ENCODE measurements around the gene CASP10. TPM values are rescaled to one million over a fixed set of nuclear protein-coding genes. Genes with fewer than 3 reads are reported as not detected.
"Not testable (repeated sequence)": the region's sequence is repeated elsewhere in the genome, so short reads cannot be mapped to it uniquely, and the experiment has no call there.

CASP10 gene
- total RNA-seq, 4 donors from 2014 or later = 38.2 to 71.1 (median 46.2) TPM

- H3K9me3 ChIP-seq = no peaks in the 10 kb centered on the region
- no peak overlapping the region for H3K4me3 ChIP-seq
- peaks cover 0 to 87% (median 0%) of the 10 kb centered on the region in 3 donors for H3K36me3 ChIP-seq
- H3K27me3 ChIP-seq = no peaks in the 10 kb centered on the region
- peaks cover 0 to 14% (median 0%) of the 10 kb centered on the region in 4 donors for H3K4me1 ChIP-seq
- TF ChIP-seq CTCF (IDR thresholded peaks at IDR 0.05) (no peak), POLR2A (IDR thresholded peaks at IDR 0.05) (no peak)
- no peak overlapping the region for H3K27ac ChIP-seq
- no peak for DNase-seq
Observed at GRCh38 chr2:201139836-201140604, 42.9 kb upstream of the CASP10 start.

- H3K27me3 ChIP-seq = no peaks in the 10 kb centered on the region
- H3K9me3 ChIP-seq = no peaks in the 10 kb centered on the region
- peaks cover 0 to 32% (median 0%) of the 10 kb centered on the region in 4 donors for H3K4me1 ChIP-seq
- H3K4me3 ChIP-seq = no peak overlapping the region
- peak overlapping the region in 2 of 4 donors; percentile 59 to 60 for H3K27ac ChIP-seq
- TF ChIP-seq CTCF (IDR thresholded peaks at IDR 0.05) (no peak), POLR2A (IDR thresholded peaks at IDR 0.05) (no peak)
- DNase-seq = no peak
- peaks cover 0 to 67% (median 0%) of the 10 kb centered on the region in 3 donors for H3K36me3 ChIP-seq
Observed at GRCh38 chr2:201144101-201145051, 38.6 kb upstream of the CASP10 start.

- no peak for DNase-seq
- Histone ChIP-seq H3K4me1 (peaks cover 0 to 62% (median 2%) of the 10 kb centered on the region in 4 donors), H3K27ac (peak overlapping the region in 3 of 4 donors; percentile 66 to 87 (median 84)), H3K36me3 (peaks cover 0 to 54% (median 2%) of the 10 kb centered on the region in 3 donors), H3K4me3 (no peak overlapping the region), H3K27me3 (no peaks in the 10 kb centered on the region), H3K9me3 (no peaks in the 10 kb centered on the region)
- TF ChIP-seq CTCF (IDR thresholded peaks at IDR 0.05) = no peak
- no peak for TF ChIP-seq POLR2A (IDR thresholded peaks at IDR 0.05)
Observed at GRCh38 chr2:201148434-201148990, 34.4 kb upstream of the CASP10 start.

GRCh38 chr2:201149064-201149820 is 33.7 kb upstream of the CASP10 start:
- DNase-seq = no peak
- peak in 1 of 2 donors; percentile 19 for TF ChIP-seq POLR2A (IDR thresholded peaks at IDR 0.05)
- no peak for TF ChIP-seq CTCF (IDR thresholded peaks at IDR 0.05)
- no peak overlapping the region for H3K4me3 ChIP-seq
- H3K4me1 ChIP-seq = peaks cover 0 to 55% (median 2%) of the 10 kb centered on the region in 4 donors
- peak overlapping the region in 3 of 4 donors; percentile 74 to 87 (median 84) for H3K27ac ChIP-seq
- no peaks in the 10 kb centered on the region for H3K27me3 ChIP-seq
- H3K36me3 ChIP-seq = peaks cover 0 to 58% (median 2%) of the 10 kb centered on the region in 3 donors
- H3K9me3 ChIP-seq = no peaks in the 10 kb centered on the region

GRCh38 chr2:201149821-201150165 is 33.1 kb upstream of the CASP10 start:
- DNase-seq, H3K27me3 ChIP-seq: not testable (repeated sequence)
- H3K4me1 ChIP-seq = peaks cover 0 to 51% (median 2%) of the 10 kb centered on the region in 4 donors

More at GRCh38 chr2:201149821-201150165, 33.1 kb upstream of the CASP10 start:
- not testable (repeated sequence) for H3K9me3 ChIP-seq, H3K4me3 ChIP-seq
- Histone ChIP-seq H3K27ac (peak overlapping the region in 3 of 4 donors; percentile 74 to 87 (median 82)), H3K36me3 (peaks cover 0 to 62% (median 2%) of the 10 kb centered on the region in 3 donors)

All from Peyer's patch (tissue), 4 donors.